SKM-1 (cell line): ENCODE data around the gene SLC23A3.

Source experiments
- DNase-seq: peaks from one replicate; lab custom pipeline; 2025; ENCODE audit not compliant: unreplicated experiment; lab: John Stamatoyannopoulos, UW

The SLC23A3 gene, protein sequence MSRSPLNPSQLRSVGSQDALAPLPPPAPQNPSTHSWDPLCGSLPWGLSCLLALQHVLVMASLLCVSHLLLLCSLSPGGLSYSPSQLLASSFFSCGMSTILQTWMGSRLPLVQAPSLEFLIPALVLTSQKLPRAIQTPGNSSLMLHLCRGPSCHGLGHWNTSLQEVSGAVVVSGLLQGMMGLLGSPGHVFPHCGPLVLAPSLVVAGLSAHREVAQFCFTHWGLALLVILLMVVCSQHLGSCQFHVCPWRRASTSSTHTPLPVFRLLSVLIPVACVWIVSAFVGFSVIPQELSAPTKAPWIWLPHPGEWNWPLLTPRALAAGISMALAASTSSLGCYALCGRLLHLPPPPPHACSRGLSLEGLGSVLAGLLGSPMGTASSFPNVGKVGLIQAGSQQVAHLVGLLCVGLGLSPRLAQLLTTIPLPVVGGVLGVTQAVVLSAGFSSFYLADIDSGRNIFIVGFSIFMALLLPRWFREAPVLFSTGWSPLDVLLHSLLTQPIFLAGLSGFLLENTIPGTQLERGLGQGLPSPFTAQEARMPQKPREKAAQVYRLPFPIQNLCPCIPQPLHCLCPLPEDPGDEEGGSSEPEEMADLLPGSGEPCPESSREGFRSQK

DNA sequence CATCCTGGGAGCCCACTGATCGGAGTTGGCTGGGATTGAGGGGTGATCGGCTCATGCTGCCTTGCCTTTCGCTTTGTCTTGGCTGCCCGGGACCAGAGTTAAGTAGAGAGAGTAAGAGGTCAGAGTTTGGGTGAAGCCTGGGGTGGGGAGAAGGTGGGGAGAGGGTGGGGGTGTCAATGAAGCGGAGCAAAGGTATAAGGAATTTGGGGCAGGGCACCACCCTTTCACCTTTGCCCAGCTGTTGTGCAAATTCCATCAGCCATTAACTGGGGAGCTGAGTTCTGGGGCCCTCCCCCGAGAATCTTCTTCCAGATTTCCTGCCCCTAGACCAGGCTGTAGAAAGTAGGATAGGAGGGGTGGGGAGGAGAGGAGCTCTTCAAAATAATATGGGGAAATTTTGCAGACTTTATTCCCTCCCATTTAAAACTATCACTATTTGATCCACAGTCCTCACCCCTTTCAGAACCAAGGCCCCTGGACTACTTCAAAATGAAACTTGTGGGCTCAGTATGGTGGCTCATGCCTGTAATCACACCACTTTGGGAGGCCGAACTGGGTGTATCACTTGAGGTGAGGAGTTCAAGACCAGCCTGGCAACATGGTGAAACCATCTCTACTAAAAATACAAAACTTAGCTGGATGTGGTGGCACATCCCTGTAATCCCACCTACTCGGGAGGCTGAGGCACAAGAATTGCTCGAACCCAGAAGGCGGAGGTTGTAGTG lies at the start of gene SLC23A3:
Gene SLC23A3, minus strand, starts transcription at position 100 of the 725 bp plus-strand sequence. Its CDS starts 45 bp downstream, at position 55.
- no peak for DNase-seq

DNA sequence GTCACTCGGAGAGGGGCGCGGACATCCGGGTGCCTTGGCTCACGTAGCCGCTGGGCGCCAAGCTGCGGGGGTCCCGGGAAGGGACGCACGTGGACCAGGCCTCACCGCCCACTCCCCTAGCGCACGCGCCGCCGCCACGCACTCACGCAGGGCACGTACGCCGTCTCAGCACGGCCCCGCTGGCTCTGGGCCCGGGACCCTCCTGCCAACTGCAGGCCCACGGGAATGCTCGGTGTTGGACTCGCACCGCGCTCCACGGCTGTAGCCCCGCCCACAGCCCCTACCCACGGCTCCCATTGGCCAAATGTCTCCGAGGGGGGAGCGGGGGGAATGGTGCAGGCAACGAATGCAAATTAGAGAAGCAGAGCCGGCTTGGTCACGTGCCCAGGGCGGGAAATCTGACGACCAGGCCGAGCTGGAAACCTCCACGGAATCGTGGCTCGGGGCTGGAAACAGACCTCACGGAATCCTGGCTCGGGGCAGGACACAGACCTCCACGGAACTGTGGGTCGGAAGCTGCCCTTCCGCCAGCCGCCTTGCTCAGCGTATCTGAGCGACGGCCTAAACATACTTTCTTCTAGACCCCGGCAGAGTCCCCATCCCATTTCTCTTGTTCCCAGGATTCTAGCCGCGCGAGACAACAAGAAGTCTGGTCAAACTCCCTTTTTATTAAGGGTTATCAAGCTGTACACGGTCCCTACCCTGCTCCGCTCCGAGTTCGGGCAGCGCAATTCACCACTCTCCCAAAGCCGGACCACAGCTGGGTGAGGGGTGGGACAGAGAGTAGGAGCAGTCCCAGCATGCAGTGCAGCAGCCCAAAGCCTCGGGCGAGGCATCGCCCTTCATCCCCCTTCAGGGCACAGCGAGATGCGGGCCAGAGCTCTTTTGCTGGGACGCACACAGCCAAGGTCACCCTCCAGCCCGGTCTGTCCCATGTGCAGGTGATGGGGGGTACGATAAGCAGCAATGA lies 49.2 kb upstream of the SLC23A3 start, which contains the start of gene ABCB6:
Gene ABCB6, minus strand, starts transcription at position 227 of the 970 bp plus-strand sequence. CDS start 285 bp downstream, outside the sequence.
- DNase-seq = no peak

DNA sequence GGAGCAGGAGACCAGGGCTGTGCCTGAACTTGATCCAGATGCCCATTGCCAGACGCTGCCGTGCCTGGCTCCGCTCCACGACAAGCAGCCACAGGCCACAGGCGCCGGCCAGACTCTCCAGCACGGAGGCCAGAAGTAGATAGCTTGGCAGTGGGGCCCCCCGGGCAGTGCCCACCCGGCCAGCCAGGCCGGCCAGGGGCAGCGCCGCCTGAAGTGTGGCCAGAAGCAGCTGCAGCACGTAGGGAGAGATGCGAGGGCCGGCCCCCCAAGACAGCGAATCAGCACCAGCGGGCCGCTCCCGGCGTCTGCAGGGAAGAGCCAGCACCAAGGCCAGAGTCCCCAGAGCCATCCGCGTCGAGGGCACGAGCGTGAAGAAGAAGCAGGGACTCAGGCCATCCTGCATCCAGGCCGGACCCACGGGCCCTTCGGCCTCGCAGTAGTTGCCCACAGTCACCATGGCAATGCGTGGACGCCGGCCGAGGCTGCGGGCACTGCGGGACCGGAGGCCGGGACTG lies 48.4 kb upstream of the SLC23A3 start:
- DNase-seq = no peak

DNA sequence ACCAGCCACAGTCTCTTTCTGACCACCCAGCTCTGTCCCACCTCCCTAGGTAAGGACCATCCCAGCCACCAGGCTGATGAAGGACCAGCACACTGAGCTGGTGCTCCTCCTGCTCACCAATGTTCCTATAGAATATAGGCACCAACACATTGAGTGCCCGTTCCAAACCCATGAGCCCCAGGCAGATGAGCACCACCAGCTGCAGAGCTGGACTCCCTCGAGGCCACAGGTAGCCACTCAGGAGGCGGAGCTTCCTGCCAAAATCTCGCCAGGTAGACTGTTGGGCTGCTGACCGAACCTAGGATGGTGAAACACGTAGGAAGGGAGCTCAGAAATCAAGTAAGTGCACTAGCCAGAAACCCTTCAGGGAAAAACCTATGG lies 46.7 kb upstream of the SLC23A3 start:
- DNase-seq = no peak

DNA sequence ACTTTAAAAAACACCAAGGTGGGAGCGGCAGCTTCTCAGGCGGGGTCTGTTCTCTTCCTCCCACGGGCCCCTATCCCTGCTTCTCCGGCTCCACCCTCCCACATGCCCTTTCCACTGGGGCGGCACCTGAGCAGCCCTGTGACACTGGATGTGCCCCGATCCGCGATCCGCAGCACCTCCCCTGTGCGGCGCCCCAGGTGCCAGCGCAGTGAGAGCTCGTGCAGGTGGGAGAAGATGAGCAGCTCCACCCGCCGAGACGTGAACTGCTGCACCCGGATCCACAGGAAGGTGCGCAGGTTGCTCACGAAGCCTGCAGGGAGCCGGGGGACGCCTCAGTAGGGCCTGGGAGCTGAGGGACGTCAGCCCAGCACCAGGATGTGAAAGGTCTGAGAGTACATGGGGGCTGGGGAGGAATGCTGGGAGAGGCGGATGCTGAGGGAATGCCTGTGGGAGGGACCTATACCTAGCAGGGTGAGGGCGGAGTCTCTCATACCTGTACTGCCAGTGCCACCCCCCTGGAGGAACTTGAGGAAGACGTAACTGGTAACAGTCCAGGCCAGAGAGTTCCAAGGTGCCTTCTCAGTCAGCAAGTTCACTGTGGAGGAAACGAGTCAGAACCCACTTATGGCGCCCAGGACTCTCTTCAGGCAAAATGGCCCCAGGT lies 46.2 kb upstream of the SLC23A3 start:
- no peak for DNase-seq

DNA sequence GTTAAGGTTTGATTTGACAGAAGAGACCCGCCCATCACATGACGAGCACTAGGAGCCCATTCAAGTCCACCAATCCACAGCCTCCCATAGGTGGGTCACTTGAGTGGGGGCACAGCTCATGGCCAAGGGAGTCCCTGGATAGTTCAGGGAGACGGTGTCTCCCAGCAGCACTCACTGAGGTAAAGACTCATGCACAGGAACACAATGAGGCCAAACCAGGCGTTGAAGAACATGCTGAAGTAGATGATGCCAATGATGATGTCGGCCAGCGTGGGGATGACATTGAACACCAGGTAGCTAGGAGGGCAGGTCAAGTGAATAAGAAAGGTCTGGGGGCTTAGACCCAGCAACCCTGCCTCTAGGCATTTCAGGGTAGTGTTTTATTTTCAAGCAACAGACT lies 45.0 kb upstream of the SLC23A3 start:
- DNase-seq = no peak

DNA sequence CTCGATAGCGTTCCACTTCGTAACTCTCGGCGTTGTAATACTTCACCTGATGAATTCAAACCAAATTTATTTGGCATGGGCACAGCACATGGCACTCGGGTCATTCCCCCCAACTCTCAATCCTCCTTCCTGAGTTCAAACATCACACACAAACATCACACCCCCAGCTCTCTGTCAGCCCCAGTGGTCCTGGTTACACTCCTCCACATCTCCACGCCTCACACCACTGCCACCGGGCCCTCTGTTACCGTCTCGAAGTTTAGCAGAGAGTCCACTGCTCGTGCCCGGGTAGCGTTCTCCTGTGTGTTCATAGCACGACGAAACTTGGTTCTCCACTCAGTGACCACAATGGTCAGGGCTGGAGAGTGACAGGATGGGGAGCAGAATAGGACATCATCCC lies 44.3 kb upstream of the SLC23A3 start:
- no peak for DNase-seq

DNA sequence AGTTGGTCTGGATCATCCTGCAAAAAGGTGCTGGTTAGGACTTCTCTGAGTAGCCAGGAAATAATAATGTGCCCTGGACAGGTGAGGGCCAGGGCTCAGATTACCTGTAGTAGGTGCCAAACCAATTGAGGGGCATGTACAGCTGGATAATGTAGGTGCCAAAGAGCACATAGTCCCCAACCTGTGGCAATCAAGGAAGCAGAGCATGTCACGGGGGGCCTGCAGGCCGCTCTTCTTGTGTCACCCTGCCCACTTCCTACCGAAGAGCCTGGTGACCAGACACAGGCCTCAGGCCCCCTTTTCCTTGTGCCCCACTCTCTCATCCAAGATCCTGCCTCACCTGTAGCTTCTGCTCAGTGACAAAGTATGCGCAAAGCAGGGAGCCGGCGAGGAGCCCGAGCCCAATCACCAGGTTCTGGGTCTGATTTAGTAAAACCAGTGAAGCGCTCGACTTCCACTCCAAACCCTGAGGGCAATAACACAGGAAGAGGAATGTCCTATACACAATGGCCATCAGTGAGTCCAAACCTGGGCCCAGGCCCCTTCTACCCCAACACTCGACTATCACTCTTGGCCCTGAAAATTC lies 43.8 kb upstream of the SLC23A3 start:
- no peak for DNase-seq

DNA sequence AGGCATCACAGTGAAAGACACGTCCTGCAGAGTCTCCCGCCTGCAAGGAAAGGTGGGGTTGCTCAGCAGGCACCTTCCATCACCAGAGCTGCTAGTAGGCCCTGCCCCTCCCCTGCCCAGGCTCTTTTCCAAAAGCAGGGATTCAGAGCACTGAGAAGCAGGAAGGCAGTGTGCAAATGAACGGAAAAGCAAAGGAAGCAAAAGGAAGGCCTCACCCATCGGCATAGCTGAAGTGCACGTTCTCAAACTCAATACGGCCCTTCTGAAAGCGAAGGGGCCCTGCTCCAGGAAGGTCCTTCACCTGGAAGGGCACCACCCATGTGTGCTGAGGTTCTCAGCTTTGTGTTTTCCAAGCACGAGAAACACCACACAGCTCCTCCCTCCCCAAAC lies 43.2 kb upstream of the SLC23A3 start:
- DNase-seq = no peak

DNA sequence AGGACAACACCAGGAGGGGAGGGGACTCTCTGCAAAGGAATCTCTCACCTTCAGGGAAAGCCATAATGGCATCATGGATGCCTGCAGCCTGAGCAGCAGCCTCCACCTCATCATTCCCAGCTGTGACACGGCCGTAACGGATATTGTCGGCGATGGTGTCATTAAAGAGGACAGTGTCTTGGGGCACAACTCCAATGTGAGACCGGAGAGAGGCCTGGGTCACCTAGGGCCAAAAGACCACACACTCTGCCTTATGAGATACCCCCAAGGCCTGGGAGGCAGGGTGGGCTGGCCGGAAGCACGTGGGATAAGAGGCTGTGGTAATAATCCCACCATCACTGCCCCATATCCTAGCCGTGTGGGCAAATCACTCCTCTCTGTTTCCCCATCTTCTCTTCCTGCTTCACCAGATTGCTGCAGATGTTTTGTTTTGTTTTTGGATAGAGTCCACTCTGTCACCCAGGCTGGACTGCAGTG lies 41.1 kb upstream of the SLC23A3 start:
- no peak for DNase-seq

DNA sequence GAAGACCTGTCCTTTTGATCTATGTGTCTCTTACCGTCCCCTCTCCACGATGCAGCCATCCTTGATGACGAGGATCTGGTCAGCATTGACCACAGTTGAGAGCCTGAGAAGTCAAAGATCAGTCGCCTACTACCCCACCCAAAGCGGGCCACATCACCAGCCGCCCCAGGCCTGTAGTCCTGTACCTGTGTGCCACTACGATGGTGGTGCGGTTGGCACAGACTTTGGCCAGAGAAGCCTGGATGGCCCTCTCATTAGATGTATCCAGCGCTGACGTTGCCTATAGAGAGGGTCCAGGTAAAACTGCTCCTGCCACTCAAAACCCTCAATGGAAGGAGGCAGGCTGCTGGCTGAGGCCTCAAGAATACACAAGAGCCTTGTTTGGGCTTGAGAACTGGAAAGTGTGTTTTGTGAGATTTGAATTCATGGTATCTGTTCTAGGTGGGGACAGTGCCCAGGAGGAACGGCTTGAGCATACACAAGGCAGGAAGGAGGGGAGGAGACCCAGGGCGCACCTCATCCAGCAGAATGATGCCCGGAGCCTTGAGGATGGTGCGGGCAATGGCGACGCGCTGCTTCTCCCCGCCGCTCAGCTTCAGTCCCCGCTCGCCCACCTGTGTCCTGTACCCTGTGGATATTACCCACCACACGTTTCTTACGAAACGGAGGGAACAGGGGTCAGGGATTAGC lies 40.5 kb upstream of the SLC23A3 start:
- DNase-seq = no peak

DNA sequence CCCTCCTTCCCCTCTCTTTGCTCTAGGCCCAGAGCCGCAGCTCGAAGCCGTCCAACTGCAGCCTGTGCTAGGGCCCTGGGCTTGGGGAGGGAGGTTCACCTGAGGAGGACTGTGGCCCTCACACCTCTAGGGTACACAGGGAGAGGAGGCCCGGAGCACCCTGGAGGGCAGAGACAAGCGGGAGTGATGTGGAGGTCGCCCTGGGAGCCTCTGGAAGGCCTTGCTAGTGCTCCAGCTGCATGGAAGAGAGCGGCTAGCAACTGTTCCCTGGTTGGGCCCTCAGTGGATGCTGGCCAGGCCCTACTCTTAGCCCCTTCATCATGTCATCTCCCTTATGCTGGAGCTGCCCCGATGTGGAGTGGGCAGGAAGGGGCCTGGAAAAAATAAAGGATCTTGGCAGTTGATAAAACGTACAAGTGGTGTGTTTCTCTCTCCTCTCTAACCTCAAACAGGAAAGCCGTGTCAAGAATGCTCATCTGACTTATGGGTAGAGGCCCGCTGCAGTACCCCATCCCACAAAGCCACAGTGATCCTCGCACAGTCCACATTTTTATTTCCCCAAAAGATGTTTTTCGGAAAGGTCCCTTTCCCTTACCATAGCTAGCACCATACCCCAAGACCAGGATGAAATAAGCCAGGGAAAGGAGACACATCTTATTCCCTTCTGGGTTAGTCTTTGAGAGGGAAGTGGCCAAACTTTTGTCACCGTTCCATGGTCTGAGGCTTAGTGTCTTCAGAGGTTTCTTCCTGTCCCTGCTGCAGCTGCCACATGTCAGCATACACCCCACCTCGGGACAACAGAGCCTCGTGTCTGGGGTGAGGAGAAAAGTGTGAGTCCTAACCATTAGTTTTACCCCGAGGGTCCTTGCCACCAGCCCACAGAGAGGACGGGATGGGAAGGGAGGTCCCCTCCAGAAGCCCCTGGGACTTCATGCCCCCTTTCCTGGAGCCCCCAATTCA lies 39.7 kb upstream of the SLC23A3 start:
- DNase-seq = no peak

DNA sequence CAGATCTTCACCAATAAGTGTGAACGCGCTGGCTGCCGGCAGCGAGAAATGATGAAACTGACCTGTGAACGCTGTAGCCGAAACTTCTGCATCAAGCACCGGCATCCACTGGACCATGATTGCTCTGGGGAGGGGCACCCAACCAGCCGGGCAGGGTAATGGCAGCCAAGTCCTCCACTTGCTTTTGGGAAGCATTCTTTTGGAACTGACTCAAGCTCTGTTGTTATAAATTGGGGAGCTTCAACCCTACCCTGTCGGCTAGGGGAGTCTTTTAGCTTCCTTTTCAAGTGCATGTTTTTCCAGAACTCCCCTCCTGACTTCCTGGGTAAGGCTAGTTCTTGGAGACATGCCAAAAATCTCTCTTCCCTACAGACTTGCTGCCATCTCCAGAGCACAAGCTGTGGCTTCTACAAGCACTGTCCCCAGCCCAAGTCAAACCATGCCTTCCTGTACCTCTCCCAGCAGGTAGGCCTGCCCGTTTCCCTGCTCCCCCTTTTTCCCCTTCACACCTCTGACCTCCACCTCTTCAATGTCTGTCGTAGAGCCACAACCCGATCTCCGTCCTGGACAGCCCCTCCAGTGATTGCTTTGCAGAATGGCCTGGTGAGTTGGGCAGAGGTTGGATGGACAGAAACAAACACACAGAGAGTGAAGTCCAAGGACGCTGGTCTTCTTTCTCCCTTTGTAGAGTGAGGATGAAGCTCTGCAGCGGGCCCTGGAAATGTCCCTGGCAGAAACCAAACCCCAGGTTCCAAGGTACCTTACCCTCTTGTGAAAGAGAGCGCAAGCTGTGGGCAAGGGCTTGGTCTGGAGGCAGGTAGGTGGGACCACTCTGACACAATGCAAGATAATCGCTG lies 38.3 kb upstream of the SLC23A3 start:
- DNase-seq = no peak

DNA sequence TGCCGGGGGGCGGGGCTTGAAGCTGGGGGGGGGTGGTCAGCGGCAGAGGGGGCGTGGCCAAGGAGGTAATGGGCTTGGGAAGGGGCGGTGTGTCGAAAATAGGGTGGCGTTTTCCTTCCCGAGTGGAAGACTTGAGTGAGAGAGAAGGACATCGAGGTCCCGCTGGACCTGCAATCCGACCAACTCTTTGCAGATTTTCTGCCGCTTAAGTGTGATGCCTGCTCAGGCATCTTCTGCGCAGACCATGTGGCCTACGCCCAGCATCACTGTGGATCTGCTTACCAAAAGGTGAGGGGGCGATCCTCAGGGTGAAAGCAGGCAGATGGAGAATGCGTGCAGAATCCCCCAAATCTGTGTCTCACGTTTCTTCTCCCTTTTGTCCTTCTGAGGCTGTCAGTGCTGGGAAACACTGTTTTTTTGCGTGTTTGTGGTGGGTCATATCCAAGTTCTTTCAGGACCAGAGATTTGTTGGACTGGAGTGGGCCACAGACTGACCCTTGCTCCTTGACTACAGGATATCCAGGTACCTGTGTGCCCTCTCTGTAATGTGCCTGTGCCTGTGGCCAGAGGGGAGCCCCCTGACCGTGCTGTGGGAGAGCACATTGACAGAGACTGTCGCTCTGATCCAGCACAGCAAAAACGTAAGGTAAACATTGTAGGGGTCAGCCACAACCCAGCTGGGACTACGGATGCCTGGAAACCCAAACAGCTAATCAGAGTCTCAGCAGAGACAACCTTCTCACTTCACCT lies 37.5 kb upstream of the SLC23A3 start:
- no peak for DNase-seq

DNA sequence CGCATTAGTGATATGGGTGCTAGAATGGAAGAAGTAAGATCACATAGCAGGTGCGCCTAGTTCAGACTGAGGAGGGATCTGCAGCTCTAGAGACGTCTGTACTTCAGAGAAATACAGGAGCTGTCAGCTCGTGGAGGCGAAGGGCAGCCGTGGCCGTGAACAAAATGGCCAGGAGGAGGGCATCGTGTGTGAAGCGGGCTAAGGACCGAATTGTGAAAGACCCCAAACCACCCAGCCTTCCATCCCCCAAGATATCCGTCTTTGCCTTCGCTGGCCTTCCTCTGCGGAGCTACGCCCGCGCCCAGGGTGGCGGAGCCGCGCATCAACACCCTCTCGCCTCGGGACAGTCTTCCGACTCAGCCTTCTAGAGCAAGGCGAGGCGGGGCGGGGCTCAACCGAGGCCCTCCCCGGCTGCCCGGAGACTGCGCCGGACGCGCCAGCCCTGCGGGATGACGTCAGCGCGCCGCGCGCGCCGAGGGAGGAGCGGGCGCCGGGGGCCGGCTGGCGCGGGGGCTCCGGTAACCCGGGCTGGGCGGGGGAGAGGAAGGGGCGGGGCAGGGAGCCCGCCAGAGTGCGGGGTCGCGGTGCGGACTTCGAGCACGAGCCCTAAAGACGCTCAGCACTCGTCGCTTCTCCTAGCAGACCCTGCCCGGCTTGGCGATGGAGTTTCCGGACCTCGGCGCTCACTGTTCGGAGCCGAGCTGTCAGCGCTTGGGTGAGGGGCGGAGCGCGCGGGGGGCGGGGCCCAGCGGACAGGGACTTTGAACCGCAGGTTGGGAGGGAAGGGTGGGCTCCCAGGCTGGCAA lies 36.7 kb upstream of the SLC23A3 start, which contains the start of gene ZFAND2B:
Gene ZFAND2B, plus strand, starts transcription at position 455 of the 806 bp plus-strand sequence. Its CDS starts 206 bp downstream, at position 661.
- DNase-seq = peak; percentile 80
